Astrocyte (in vitro differentiated cells and primary cell): Measurements from ENCODE around the gene TAPBPL. TPM values are rescaled to one million over a fixed set of nuclear protein-coding genes. Genes with fewer than 3 reads are reported as not detected.

ENCODE experiments used
- DNase-seq: peaks from one replicate; pipeline ENCODE4 v3.0.0-alpha.2; 2010; ENCODE audit warnings: low read depth
- FAIRE-seq: peaks from 2 replicates; lab custom pipeline; 2011; peaks lifted over from hg19 to GRCh38; lab: Jason Lieb, UNC
- H2AFZ ChIP-seq: 2 replicates; pipeline ENCODE4 v1.6.0; 2012; ENCODE audit warnings: low read depth, low read length, inconsistent platforms
- H3K27ac ChIP-seq: 2 replicates; pipeline ENCODE4 v1.5.1; 2011; ENCODE audit warnings: low read depth, low read length, inconsistent platforms
- H3K27me3 ChIP-seq: 2 replicates; pipeline ENCODE4 v1.6.0; 2011; ENCODE audit warnings: low read length, inconsistent platforms; ENCODE audit not compliant: insufficient read depth
- H3K36me3 ChIP-seq: 2 replicates; pipeline ENCODE4 v1.5.1; 2011; ENCODE audit warnings: low read length, inconsistent platforms; ENCODE audit not compliant: insufficient read depth
- H3K4me1 ChIP-seq: 2 replicates; pipeline ENCODE4 v1.5.1; 2011; ENCODE audit warnings: low read length, inconsistent platforms; ENCODE audit not compliant: insufficient read depth
- H3K4me2 ChIP-seq: 2 replicates; pipeline ENCODE4 v1.6.0; 2012; ENCODE audit warnings: low read length, inconsistent platforms
- H3K4me3 ChIP-seq: 2 replicates; pipeline ENCODE4 v1.5.1; 2011; ENCODE audit warnings: low read depth, mild to moderate bottlenecking, low read length, inconsistent platforms; ENCODE audit not compliant: insufficient read depth
- H3K79me2 ChIP-seq: 2 replicates; pipeline ENCODE4 v1.6.0; 2012; ENCODE audit warnings: mild to moderate bottlenecking, low read length, inconsistent platforms; ENCODE audit not compliant: insufficient read depth
- H3K9ac ChIP-seq: 2 replicates; pipeline ENCODE4 v1.6.0; 2012; ENCODE audit warnings: mild to moderate bottlenecking, low read length, inconsistent platforms
- H3K9me3 ChIP-seq: 2 replicates; pipeline ENCODE4 v1.5.1; 2012; ENCODE audit warnings: low read depth, mild to moderate bottlenecking, low read length, inconsistent platforms; ENCODE audit not compliant: insufficient read depth
- H4K20me1 ChIP-seq: 2 replicates; pipeline ENCODE4 v1.6.0; 2012; ENCODE audit warnings: low read length, inconsistent platforms; ENCODE audit not compliant: insufficient read depth
- H3K27ac Mint-ChIP-seq: one replicate; pipeline ENCODE4 v1.8.0; 2021; ENCODE audit warnings: mild to moderate bottlenecking, mixed read lengths; ENCODE audit not compliant: unreplicated experiment
- H3K27me3 Mint-ChIP-seq: one replicate; pipeline ENCODE4 v1.8.0; 2021; ENCODE audit warnings: low read depth, mixed read lengths; ENCODE audit not compliant: unreplicated experiment
- H3K36me3 Mint-ChIP-seq: one replicate; pipeline ENCODE4 v1.8.0; 2021; ENCODE audit warnings: low read depth, mixed read lengths; ENCODE audit not compliant: unreplicated experiment
- H3K4me1 Mint-ChIP-seq: one replicate; pipeline ENCODE4 v1.8.0; 2021; ENCODE audit warnings: low read depth, mixed read lengths; ENCODE audit not compliant: unreplicated experiment
- H3K4me3 Mint-ChIP-seq: one replicate; pipeline ENCODE4 v1.8.0; 2021; ENCODE audit warnings: mild to moderate bottlenecking, moderate library complexity, mixed read lengths; ENCODE audit not compliant: unreplicated experiment
- H3K9me3 Mint-ChIP-seq: one replicate; pipeline ENCODE4 v1.8.0; 2021; ENCODE audit warnings: mild to moderate bottlenecking, mixed read lengths; ENCODE audit not compliant: unreplicated experiment
- CTCF ChIP-seq: IDR thresholded peaks from 2 replicates; pipeline ENCODE4 v1.5.1; 2011; ENCODE audit warnings: low read depth, mild to moderate bottlenecking, inconsistent platforms, low read length, moderate library complexity; ENCODE audit not compliant: insufficient read depth
- EZH2 ChIP-seq: IDR thresholded peaks from 2 replicates; pipeline ENCODE4 v1.6.1; 2012; ENCODE audit warnings: mild to moderate bottlenecking, low read length, inconsistent platforms; ENCODE audit not compliant: insufficient read depth
- total RNA-seq: library from RNA; stranded (reverse); gene quantifications from 2 replicates; pipeline ENCODE4 v1.2.1, GENCODE V29; 2021

Gene TAPBPL
- total RNA-seq, 1 donor from 2014 or later = 1.6 TPM

DNA sequence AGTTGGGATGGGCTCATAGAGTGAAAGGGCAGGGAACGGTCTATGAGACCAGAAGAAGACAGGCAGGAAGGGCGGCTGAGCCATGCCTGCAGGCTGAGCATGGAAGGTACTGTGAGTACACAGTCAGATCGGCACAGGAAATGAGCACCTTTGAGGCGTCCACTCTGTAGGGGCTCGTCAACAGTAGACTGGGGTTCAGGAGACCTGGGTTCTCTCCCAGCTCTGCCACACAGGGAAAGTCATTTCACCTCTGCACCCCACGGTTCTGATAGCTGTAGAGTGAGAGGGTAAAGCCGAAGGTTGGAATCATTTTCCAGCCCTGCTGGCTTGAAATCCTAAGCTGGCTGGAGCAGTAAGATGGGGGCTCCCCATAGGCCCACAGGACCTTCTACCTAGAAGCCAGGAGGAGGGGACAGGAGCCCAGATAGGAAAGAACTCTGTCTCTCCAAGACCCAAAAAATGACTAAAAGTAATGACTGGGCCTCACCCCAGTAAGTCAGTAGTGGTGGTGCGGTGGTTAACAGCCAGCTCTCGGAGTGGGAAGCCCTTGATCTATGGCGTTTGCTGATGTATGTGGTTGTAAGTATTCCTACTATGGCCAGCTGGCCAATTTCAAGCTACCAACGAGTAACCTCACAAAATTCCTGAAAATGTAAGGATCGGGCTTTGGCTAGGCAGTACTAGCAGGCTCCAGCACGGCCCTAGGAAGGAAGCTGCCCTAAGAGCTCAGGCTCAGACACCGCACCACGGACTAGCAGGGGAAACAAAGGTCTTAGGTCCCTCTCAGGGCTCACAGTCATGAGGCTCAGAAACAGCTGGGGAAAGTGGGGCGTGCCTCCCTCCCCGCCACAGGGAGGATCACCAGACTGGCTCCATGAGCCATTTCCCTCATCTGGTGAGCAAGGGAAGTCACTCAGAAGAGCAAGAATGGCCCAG is 17.4 kb upstream of the TAPBPL start:
- Mint-ChIP-seq H3K4me3 (no peak overlapping the region), H3K36me3 (peaks cover 5% of the 10 kb centered on the region), H3K27me3 (peaks cover 2% of the 10 kb centered on the region), H3K27ac (no peak overlapping the region), H3K9me3 (no peaks in the 10 kb centered on the region), H3K4me1 (peaks cover 14% of the 10 kb centered on the region)
- Histone ChIP-seq H3K36me3 (no peaks in the 10 kb centered on the region), H3K79me2 (no peaks in the 10 kb centered on the region), H3K9ac (no peak overlapping the region), H3K27me3 (no peaks in the 10 kb centered on the region), H3K4me1 (peaks cover 14% of the 10 kb centered on the region), H3K4me3 (no peak overlapping the region), H3K9me3 (no peaks in the 10 kb centered on the region), H4K20me1 (no peaks in the 10 kb centered on the region), H3K4me2 (no peak overlapping the region), H2AFZ (no peak overlapping the region), H3K27ac (no peak overlapping the region)
- FAIRE-seq (no peak), DNase-seq (no peak)
- TF ChIP-seq EZH2 = no peak
- no peak for TF ChIP-seq CTCF

DNA sequence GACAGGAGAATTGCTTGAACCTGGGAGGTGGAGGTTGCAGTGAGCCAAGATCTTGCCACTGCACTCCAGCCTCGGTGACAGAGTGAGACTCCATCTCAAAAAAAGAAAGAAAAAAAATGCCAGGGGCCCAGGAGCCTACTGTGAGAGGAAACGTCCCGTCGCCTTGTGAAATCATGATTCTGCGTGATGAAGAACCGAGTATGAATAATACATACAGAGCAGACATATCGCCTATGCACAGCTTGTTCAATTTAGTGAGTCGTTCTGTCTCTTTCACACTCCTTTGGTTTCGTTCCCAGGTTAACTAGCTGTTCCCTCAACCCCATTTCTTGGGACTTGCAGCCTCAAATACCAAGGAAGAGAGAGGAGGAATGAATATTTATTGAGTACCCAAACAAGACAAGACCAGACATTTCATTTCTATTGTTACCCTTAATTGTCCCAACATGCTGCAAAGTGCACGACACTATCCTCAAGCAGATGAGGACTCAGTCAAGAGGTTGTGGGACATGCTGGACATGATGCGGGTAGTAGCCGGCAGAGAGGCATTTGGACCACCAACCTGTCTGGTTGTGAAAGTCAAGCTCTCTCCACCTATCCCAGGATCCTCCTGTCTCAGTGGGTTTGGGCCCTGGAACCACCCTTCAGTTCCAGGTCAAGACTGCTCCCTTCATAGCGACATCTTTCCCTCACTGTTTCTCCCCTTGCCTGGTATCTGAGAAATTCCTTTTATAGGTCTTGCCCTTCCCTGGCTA is 15.7 kb upstream of the TAPBPL start:
- no peak overlapping the region for H3K27ac Mint-ChIP-seq
- Histone ChIP-seq H3K79me2 (no peaks in the 10 kb centered on the region), H3K36me3 (no peaks in the 10 kb centered on the region), H3K9me3 (no peaks in the 10 kb centered on the region), H3K27ac (no peak overlapping the region), H3K4me2 (no peak overlapping the region), H4K20me1 (no peaks in the 10 kb centered on the region), H3K4me1 (peaks cover 2% of the 10 kb centered on the region), H3K27me3 (no peaks in the 10 kb centered on the region), H2AFZ (no peak overlapping the region), H3K4me3 (no peak overlapping the region), H3K9ac (no peak overlapping the region)
- no peak overlapping the region for H3K4me3 Mint-ChIP-seq
- TF ChIP-seq EZH2 (no peak), CTCF (no peak)
- no peaks in the 10 kb centered on the region for H3K9me3 Mint-ChIP-seq
- no peak for DNase-seq
- H3K36me3 Mint-ChIP-seq = peaks cover 5% of the 10 kb centered on the region
- peaks cover 5% of the 10 kb centered on the region for H3K4me1 Mint-ChIP-seq
- FAIRE-seq = no peak
- H3K27me3 Mint-ChIP-seq = peaks cover 3% of the 10 kb centered on the region
